IMR-90 (cell line): Measurements from ENCODE around the gene ABTB2. TPM values are rescaled to one million over a fixed set of nuclear protein-coding genes. Genes with fewer than 3 reads are reported as not detected.

Source experiments
- ATAC-seq: fragments of 200-7000 bp; cut with Tn5 transposase; 2 replicates; pipeline ENCODE4 v1.9.1; 2020; ENCODE audit warnings: low read depth, mild to moderate bottlenecking, moderate library complexity
- BruUV-seq: library from RNA; stranded (reverse); fragments of 400-500 nt; replicated peaks from 2 replicates; lab custom pipeline; 2021; lab: Mats Ljungman, UMichigan
- CTCF ChIA-PET: fragments of 300-600 bp; formaldehyde crosslinking; extraction: SDS; loops from one replicate; lab custom pipeline; 2021; ENCODE audit warnings: antibody characterized with exemption; lab: Yijun Ruan, JAX
- POLR2A ChIA-PET: fragments of 300-600 bp; sonication (Branson Sonifier 250); formaldehyde crosslinking; loops from one replicate; lab custom pipeline; 2022; ENCODE audit warnings: antibody characterized with exemption; ENCODE audit not compliant: unreplicated experiment; lab: Charles Lee
- DNase-seq: peaks from one replicate; pipeline ENCODE4 v3.0.0; 2013
- H2AFZ ChIP-seq: replicated peaks from 2 replicates; pipeline ENCODE3; 2013; ENCODE audit warnings: low read length, mild to moderate bottlenecking; ENCODE audit not compliant: poor library complexity
- H2AK5ac ChIP-seq: 2 replicates; pipeline ENCODE4 v1.6.1; 2013; ENCODE audit warnings: low read depth, low read length, inconsistent platforms
- H2AK9ac ChIP-seq: replicated peaks from 2 replicates; pipeline ENCODE3; 2013; ENCODE audit warnings: mild to moderate bottlenecking, low read depth, low read length, moderate library complexity; ENCODE audit not compliant: poor library complexity
- H2BK120ac ChIP-seq: 2 replicates; pipeline ENCODE4 v1.6.1; 2013; ENCODE audit warnings: low read depth, low read length, inconsistent platforms
- H2BK15ac ChIP-seq: 3 replicates; pipeline ENCODE4 v1.6.1; 2013; ENCODE audit warnings: low read depth, low read length, inconsistent platforms
- H2BK20ac ChIP-seq: 2 replicates; pipeline ENCODE4 v1.6.1; 2013; ENCODE audit warnings: low read depth, mild to moderate bottlenecking, inconsistent platforms, low read length, moderate library complexity
- H2BK5ac ChIP-seq: 2 replicates; pipeline ENCODE4 v1.6.1; 2013; ENCODE audit warnings: mild to moderate bottlenecking, low read depth, low read length, inconsistent platforms; ENCODE audit not compliant: poor library complexity, severe bottlenecking
- H3K14ac ChIP-seq: replicated peaks from 2 replicates; pipeline ENCODE4 v1.6.1; 2013; ENCODE audit warnings: low read depth, low read length, inconsistent platforms
- H3K18ac ChIP-seq: 2 replicates; pipeline ENCODE4 v1.6.1; 2013; ENCODE audit warnings: low read depth, low read length, control low read depth
- H3K23ac ChIP-seq: 2 replicates; pipeline ENCODE4 v1.6.1; 2013; ENCODE audit warnings: low read depth, low read length, inconsistent platforms
- H3K27ac ChIP-seq: 2 replicates; pipeline ENCODE4 v1.5.1; 2013; ENCODE audit warnings: mild to moderate bottlenecking, control low read depth, low read length; ENCODE audit not compliant: insufficient read depth
- H3K27me3 ChIP-seq: 2 replicates; pipeline ENCODE4 v1.6.1; 2013; ENCODE audit warnings: low read length; ENCODE audit not compliant: control insufficient read depth, insufficient read depth
- H3K36me3 ChIP-seq: 2 replicates; pipeline ENCODE4 v1.6.1; 2013; ENCODE audit warnings: low read length, mixed read lengths; ENCODE audit not compliant: control insufficient read depth, insufficient read depth
- H3K4ac ChIP-seq: 2 replicates; pipeline ENCODE4 v1.6.1; 2013; ENCODE audit warnings: low read depth, low read length, inconsistent platforms
- H3K4me1 ChIP-seq: 2 replicates; pipeline ENCODE4 v1.6.1; 2013; ENCODE audit warnings: low read length, mixed read lengths; ENCODE audit not compliant: control insufficient read depth, insufficient read depth
- H3K4me2 ChIP-seq: 2 replicates; pipeline ENCODE4 v1.6.1; 2013; ENCODE audit warnings: low read depth, mild to moderate bottlenecking, control low read depth, low read length, moderate library complexity
- H3K4me3 ChIP-seq: 2 replicates; pipeline ENCODE4 v1.5.1; 2013; ENCODE audit warnings: low read depth, mild to moderate bottlenecking, control low read depth, low read length, moderate library complexity; ENCODE audit not compliant: insufficient read depth
- H3K56ac ChIP-seq: 2 replicates; pipeline ENCODE4 v1.6.1; 2013; ENCODE audit warnings: low read length, inconsistent platforms; ENCODE audit not compliant: insufficient read depth; ENCODE audit errors: extremely low read depth
- H3K79me1 ChIP-seq, 2 experiments: 2 replicates each; pipeline ENCODE4 v1.6.1; 2013; ENCODE audit warnings: low read length in 2 of 2, inconsistent platforms in 1 of 2, low read depth in 1 of 2
- H3K9ac ChIP-seq: 2 replicates; pipeline ENCODE4 v1.6.1; 2013; ENCODE audit warnings: low read depth, low read length, control low read depth
- H3K9me1 ChIP-seq: 2 replicates; pipeline ENCODE4 v1.6.1; 2013; ENCODE audit warnings: low read length, inconsistent platforms; ENCODE audit not compliant: insufficient read depth
- H3K9me3 ChIP-seq: 2 replicates; pipeline ENCODE4 v1.6.1; 2013; ENCODE audit warnings: low read length; ENCODE audit not compliant: control insufficient read depth, insufficient read depth
- H4K20me1 ChIP-seq: 2 replicates; pipeline ENCODE4 v1.6.1; 2013; ENCODE audit warnings: low read length, inconsistent platforms; ENCODE audit not compliant: insufficient read depth
- H4K5ac ChIP-seq: 2 replicates; pipeline ENCODE4 v1.6.1; 2013; ENCODE audit warnings: mild to moderate bottlenecking, low read depth, low read length, control low read depth
- H4K8ac ChIP-seq, 2 experiments: 2 replicates each; pipeline ENCODE4 v1.6.1; 2013; ENCODE audit warnings: low read depth in 2 of 2, low read length in 2 of 2, control low read depth in 1 of 2, inconsistent platforms in 1 of 2
- H4K91ac ChIP-seq: 2 replicates; pipeline ENCODE4 v1.6.1; 2013; ENCODE audit warnings: low read depth, low read length, inconsistent platforms; ENCODE audit not compliant: insufficient read depth
- BHLHE40 ChIP-seq: fragments of 150-350 bp; IDR thresholded peaks from 2 replicates; pipeline ENCODE4 v1.6.1; 2016; ENCODE audit warnings: mild to moderate bottlenecking, low read depth, low read length
- CEBPB ChIP-seq: IDR thresholded peaks from 2 replicates; pipeline ENCODE4 v1.6.1; 2012; ENCODE audit warnings: low read depth, low read length, improper control_type of control experiment
- FOS ChIP-seq: fragments of 150-350 bp; IDR thresholded peaks from 2 replicates; pipeline ENCODE4 v1.6.1; 2016; ENCODE audit warnings: low read depth, low read length
- MAFK ChIP-seq: IDR thresholded peaks from 2 replicates; pipeline ENCODE4 v1.6.1; 2012; ENCODE audit warnings: low read depth, low read length, improper control_type of control experiment
- MXI1 ChIP-seq: IDR thresholded peaks from 2 replicates; pipeline ENCODE4 v1.6.1; 2012; ENCODE audit warnings: low read depth, mild to moderate bottlenecking, low read length, moderate library complexity, borderline replicate concordance
- POLR2A ChIP-seq: IDR thresholded peaks from 2 replicates; pipeline ENCODE4 v1.6.1; 2012; ENCODE audit warnings: mild to moderate bottlenecking, low read depth, low read length
- RAD21 ChIP-seq: IDR thresholded peaks from 2 replicates; pipeline ENCODE4 v1.6.1; 2012; ENCODE audit warnings: low read length, improper control_type of control experiment
- RFX5 ChIP-seq: IDR thresholded peaks from 2 replicates; pipeline ENCODE4 v1.8.0; 2012; ENCODE audit warnings: low read depth, mild to moderate bottlenecking, low read length, moderate library complexity
- WGBS, 2 experiments: methylation state at CpG; one replicate each; pipeline versions ENCODE4 v1.1.5 to v1.1.7; 2013; ENCODE audit warnings: missing lambda C conversion rate in 2 of 2; ENCODE audit not compliant: insufficient read length in 1 of 2; ENCODE audit errors: extremely low coverage in 2 of 2; 5-methylcytosine and 5-hydroxymethylcytosine counted together
- dilution Hi-C: fragments of 300-500 bp; cut with HindIII; formaldehyde crosslinking; loops from one replicate; pipeline ENCODE4 v1.14.3; 2018; ENCODE audit warnings: low sequenced_read_pairs; ENCODE audit not compliant: unreplicated experiment
- in situ Hi-C: fragments of 300-500 bp; cut with MboI; formaldehyde crosslinking; loops from 3 replicates; pipeline ENCODE4 v1.14.3; 2019; ENCODE audit warnings: low sequenced_read_pairs, inconsistent platforms, mixed read lengths
- intact Hi-C: fragments of 100-400 bp; cut with micrococcal nuclease; formaldehyde crosslinking; loops from 2 replicates; pipeline ENCODE4 v1.10.0; 2022
- polyA plus RNA-seq, 3 experiments: library from polyadenylated mRNA; depleted of rRNA; stranded (reverse); fragments of >200 nt; gene quantifications; 2 replicates each; pipeline ENCODE4 v1.2.3, GENCODE V29; 2012; ENCODE audit warnings: low replicate concordance in 1 of 3
- total RNA-seq: library from RNA; depleted of rRNA; stranded (reverse); fragments of >200 nt; gene quantifications from 2 replicates; pipeline ENCODE4 v1.2.3, GENCODE V29; 2012
- TF ChIP-seq, protein P1 (sequence below): fragments of 150-350 bp; IDR thresholded peaks from 2 replicates; pipeline ENCODE4 v1.6.1; 2017; ENCODE audit warnings: mild to moderate bottlenecking, antibody characterized with exemption, low read length, low read depth
- TF ChIP-seq, protein P2 (sequence below): conservative IDR thresholded peaks from 2 replicates; pipeline ENCODE4 v1.5.1; 2012; ENCODE audit warnings: mild to moderate bottlenecking, low read depth, low read length, improper control_type of control experiment
- TF ChIP-seq, protein P3 (sequence below): fragments of 150-350 bp; IDR thresholded peaks from 2 replicates; pipeline ENCODE4 v1.6.1; 2016; ENCODE audit warnings: low read depth, mild to moderate bottlenecking, low read length, moderate library complexity, borderline replicate concordance

The ABTB2 gene
- total and polyA plus RNA-seq, 2 of the 4 experiments (the other 2 are of a cell fraction): 0.18 to 2.0 TPM

DNA sequence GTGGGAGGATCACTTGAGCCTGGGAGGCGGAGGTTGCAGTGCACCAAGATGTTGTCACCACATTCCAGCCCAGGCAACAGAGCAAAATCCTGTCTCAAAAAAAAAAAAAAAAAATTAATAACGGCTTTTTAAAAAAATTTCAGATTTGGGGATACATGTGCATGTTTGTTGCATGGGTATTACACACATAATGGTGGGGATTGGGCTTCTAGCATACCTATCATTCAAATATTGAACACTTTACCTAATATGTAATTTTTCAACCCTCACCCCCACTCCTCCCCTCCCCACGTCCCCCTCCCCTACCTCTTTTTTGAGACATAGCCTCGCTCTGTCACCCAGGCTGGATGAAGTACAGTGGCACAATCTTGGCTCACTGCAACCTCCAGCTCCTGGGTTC lies 40.1 kb downstream of the ABTB2 start:
- H3K4ac ChIP-seq: no peak overlapping the region
- H3K9me3 ChIP-seq: no peaks in the 10 kb centered on the region
- no peak overlapping the region for H2BK5ac ChIP-seq
- H3K18ac ChIP-seq: no peak overlapping the region
- ATAC-seq: no peak
- no peaks in the 10 kb centered on the region for H4K20me1 ChIP-seq
- H3K36me3 ChIP-seq: no peaks in the 10 kb centered on the region
- CTCF ChIA-PET: no interaction called here
- peaks cover 19% of the 10 kb centered on the region for H3K27me3 ChIP-seq
- H3K4me2 ChIP-seq: no peak overlapping the region
- H2AK9ac ChIP-seq: no peak overlapping the region
- H3K27ac ChIP-seq: no peak overlapping the region
- BruUV-seq: no TSS peak
- 57% methylated on average over 1 of the region's 4 CpGs; no CpG with 5 or more reads in 1 of the 2 experiments for WGBS, 2 experiments
- H3K4me3 ChIP-seq: no peak overlapping the region
- no peak overlapping the region for H2AK5ac ChIP-seq
- H3K79me1 ChIP-seq: no peaks in the 10 kb centered on the region
- no peak overlapping the region for H3K9ac ChIP-seq
- no peak overlapping the region for H4K8ac ChIP-seq
- H3K23ac ChIP-seq: no peak overlapping the region
- no peaks in the 10 kb centered on the region; the same call in 1 of the 2 replicates for H3K9me1 ChIP-seq
- DNase-seq: no peak
- in situ Hi-C loops: no loop called here
- no peak overlapping the region for H2BK120ac ChIP-seq
- intact Hi-C loops: no loop called here
- no peak overlapping the region for H4K91ac ChIP-seq
- dilution Hi-C loops: no loop called here
- H2BK20ac ChIP-seq: no peak overlapping the region
- H3K14ac ChIP-seq: no peak overlapping the region
- POLR2A ChIA-PET: no interaction called here
- no peak overlapping the region for H2AFZ ChIP-seq
- TF ChIP-seq, protein P1, sequence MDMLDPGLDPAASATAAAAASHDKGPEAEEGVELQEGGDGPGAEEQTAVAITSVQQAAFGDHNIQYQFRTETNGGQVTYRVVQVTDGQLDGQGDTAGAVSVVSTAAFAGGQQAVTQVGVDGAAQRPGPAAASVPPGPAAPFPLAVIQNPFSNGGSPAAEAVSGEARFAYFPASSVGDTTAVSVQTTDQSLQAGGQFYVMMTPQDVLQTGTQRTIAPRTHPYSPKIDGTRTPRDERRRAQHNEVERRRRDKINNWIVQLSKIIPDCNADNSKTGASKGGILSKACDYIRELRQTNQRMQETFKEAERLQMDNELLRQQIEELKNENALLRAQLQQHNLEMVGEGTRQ: no peak
- TF ChIP-seq FOS: no peak
- TF ChIP-seq MAFK: no peak
- no peak for TF ChIP-seq RAD21
- TF ChIP-seq POLR2A: no peak
- no peak for TF ChIP-seq BHLHE40
- TF ChIP-seq, protein P2, sequence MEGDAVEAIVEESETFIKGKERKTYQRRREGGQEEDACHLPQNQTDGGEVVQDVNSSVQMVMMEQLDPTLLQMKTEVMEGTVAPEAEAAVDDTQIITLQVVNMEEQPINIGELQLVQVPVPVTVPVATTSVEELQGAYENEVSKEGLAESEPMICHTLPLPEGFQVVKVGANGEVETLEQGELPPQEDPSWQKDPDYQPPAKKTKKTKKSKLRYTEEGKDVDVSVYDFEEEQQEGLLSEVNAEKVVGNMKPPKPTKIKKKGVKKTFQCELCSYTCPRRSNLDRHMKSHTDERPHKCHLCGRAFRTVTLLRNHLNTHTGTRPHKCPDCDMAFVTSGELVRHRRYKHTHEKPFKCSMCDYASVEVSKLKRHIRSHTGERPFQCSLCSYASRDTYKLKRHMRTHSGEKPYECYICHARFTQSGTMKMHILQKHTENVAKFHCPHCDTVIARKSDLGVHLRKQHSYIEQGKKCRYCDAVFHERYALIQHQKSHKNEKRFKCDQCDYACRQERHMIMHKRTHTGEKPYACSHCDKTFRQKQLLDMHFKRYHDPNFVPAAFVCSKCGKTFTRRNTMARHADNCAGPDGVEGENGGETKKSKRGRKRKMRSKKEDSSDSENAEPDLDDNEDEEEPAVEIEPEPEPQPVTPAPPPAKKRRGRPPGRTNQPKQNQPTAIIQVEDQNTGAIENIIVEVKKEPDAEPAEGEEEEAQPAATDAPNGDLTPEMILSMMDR: no peak
- TF ChIP-seq RFX5: no peak
- no peak for TF ChIP-seq MXI1
- TF ChIP-seq, protein P3, sequence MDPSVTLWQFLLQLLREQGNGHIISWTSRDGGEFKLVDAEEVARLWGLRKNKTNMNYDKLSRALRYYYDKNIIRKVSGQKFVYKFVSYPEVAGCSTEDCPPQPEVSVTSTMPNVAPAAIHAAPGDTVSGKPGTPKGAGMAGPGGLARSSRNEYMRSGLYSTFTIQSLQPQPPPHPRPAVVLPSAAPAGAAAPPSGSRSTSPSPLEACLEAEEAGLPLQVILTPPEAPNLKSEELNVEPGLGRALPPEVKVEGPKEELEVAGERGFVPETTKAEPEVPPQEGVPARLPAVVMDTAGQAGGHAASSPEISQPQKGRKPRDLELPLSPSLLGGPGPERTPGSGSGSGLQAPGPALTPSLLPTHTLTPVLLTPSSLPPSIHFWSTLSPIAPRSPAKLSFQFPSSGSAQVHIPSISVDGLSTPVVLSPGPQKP: no peak
- TF ChIP-seq CEBPB: no peak
- no peak overlapping the region for H3K56ac ChIP-seq
- no peak overlapping the region for H2BK15ac ChIP-seq
- no peak overlapping the region for H4K5ac ChIP-seq
- peaks cover 5% of the 10 kb centered on the region for H3K4me1 ChIP-seq
